Measurements from ENCODE around the gene STRAP. TPM values are rescaled to one million over a fixed set of nuclear protein-coding genes. Genes with fewer than 3 reads are reported as not detected.
"Not testable (repeated sequence)": the region's sequence is repeated elsewhere in the genome, so short reads cannot be mapped to it uniquely, and the experiment has no call there.

The STRAP gene
- total and polyA plus RNA-seq, 2 donors (not counting 1 experiment from before 2014, with no cell fraction given): 44.4 to 49.0 TPM

DNA sequence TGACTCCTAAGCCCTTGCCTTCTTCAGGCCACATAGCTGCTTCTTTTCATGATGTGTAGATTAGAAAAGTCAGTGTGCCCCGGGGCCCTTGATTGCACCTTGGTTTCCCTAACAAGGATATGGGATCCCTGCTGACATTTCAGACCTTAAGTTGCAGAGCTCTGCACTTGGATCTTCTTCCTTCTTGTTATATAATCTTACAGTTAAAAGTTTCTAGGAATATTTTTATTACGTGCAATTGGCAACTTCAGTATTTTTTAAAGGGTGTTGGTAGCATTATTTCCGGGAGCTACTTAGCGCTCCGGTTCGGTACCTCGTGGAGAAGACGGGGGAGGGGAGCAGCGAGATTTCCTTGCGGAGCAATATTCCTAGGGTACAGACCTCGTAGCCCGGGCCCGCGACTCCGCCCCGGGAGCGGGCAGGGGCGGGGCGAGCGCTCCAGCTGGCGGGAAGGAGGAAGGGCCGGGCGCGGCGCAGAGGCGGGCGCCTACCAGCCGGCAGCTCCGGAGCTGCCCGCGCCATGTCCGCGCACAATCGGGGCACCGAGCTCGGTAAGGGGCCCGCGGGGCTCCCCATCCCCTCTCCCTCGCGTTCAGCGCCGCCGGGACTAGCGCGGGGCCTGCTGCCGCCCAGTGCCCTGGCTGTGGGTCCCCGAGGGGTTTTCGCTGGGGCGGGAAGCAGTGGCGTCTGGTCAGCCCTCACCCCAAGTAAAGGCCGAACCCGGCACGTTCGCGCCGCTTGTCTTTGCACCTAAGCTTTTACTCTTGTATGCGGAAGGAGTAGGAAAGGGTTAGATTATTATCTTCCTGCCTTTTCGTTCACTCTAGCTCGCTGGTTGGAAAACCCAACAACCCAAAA lies 28.9 kb downstream of the STRAP start, which contains the start of gene DERA:
DERA (plus strand) TSS at position 469 of the 858 bp plus-strand sequence; CDS start at position 521, 52 bp downstream.
- peak; percentile 75 for DNase-seq
- no peaks in the 10 kb centered on the region for H3K9me3 Mint-ChIP-seq (ENCODE audit: insufficient read depth)
- POLR2A ChIA-PET: interaction anchor here (1.7 kb wide), 1 partner anchor 10 kb away, joined by 4 read pairs; no protein-coding TSS in a partner anchor

GRCh38 chr12:15911931-15912330 lies 29.7 kb downstream of the STRAP start:
- H3K27me3 ChIP-seq (replicated peaks in 1 of 4; ENCODE audit: control extremely low read depth in 1 of 4, control insufficient read depth in 3 of 4, insufficient read depth in 4 of 4, low read length in 3 of 4); H3K9me3 ChIP-seq (ENCODE audit: control extremely low read depth in 1 of 3, control insufficient read depth in 2 of 3, insufficient read depth in 1 of 3, low read length in 2 of 3); H3K36me3 ChIP-seq (replicated peaks in 1 of 2; ENCODE audit: control extremely low read depth in 1 of 2, control insufficient read depth in 1 of 2, extremely low read depth in 1 of 2, insufficient read depth in 2 of 2, low read length in 1 of 2); POLR2A ChIA-PET; H3K9me3 Mint-ChIP-seq (ENCODE audit: insufficient read depth); DNase-seq; ATAC-seq (ENCODE audit: low read depth); H4K20me1 ChIP-seq (ENCODE audit: control insufficient read depth, insufficient read depth, low read length, poor library complexity, severe bottlenecking); H3K27me3 Mint-ChIP-seq: not testable (repeated sequence)
- intact Hi-C loops (cut with micrococcal nuclease): loop anchor here (1.0 to 2.0 kb wide), 2 partner anchors 19 to 30 kb away; partner anchors contain the start of gene STRAP
- H3K4me1 ChIP-seq (ENCODE audit: control insufficient read depth in 2 of 2, insufficient read depth in 2 of 2, low read length in 2 of 2): peaks cover 6 to 10% of the 10 kb centered on the region in 2 donors
- whole genome bisulfite sequencing (ENCODE audit: insufficient coverage): 0% methylated on average over 1 of the region's 5 CpGs
- peak overlapping the region; percentile 92 for H3K27ac Mint-ChIP-seq
- CTCF ChIA-PET: interaction anchor here (1.0 to 2.0 kb wide), 2 partner anchors 11 to 380 kb away, joined by 3 to 8 read pairs; no protein-coding TSS in a partner anchor
- peak overlapping the region; percentile 78 for H3K4me2 ChIP-seq (replicated peaks; ENCODE audit: low read depth, low read length, poor library complexity, severe bottlenecking)
- H3K79me2 ChIP-seq (ENCODE audit: control insufficient read depth, insufficient read depth, low read length): peaks cover 35% of the 10 kb centered on the region
- H2AFZ ChIP-seq (ENCODE audit: insufficient read depth, low read depth, low read length, poor library complexity, severe bottlenecking): peak overlapping the region; percentile 94
- peaks cover 19% of the 10 kb centered on the region for H3K4me1 Mint-ChIP-seq
- H3K9ac ChIP-seq (ENCODE audit: low read length): peak overlapping the region; percentile 96
- H3K4me3 ChIP-seq (ENCODE audit: control extremely low read depth in 1 of 5, extremely low read depth in 1 of 5, insufficient read depth in 1 of 5, low read depth in 2 of 5, low read length in 4 of 5): peak overlapping the region; percentile 74 to 98 (median 88)
- H3K27ac ChIP-seq (ENCODE audit: low read length in 2 of 2): peak overlapping the region; percentile 79 to 88
- H3K4me3 Mint-ChIP-seq: peak overlapping the region; percentile 93

More for the DNA sequence above, 28.9 kb downstream of the STRAP start, which contains the start of gene DERA:
- Histone ChIP-seq H3K9ac (ENCODE audit: low read length) (peak within 1 kb of the TSS; percentile 96), H3K36me3 (replicated peaks in 1 of 2; ENCODE audit: control extremely low read depth in 1 of 2, control insufficient read depth in 1 of 2, extremely low read depth in 1 of 2, insufficient read depth in 2 of 2, low read length in 1 of 2) (peaks cover 0 to 4% of the 10 kb centered on the region in 2 experiments), H3K79me2 (ENCODE audit: control insufficient read depth, insufficient read depth, low read length) (peaks cover 29% of the 10 kb centered on the region), H4K20me1 (ENCODE audit: control insufficient read depth, insufficient read depth, low read length, poor library complexity, severe bottlenecking) (no peaks in the 10 kb centered on the region), H3K4me3 (ENCODE audit: control extremely low read depth in 1 of 5, extremely low read depth in 1 of 5, insufficient read depth in 1 of 5, low read depth in 2 of 5, low read length in 4 of 5) (peak within 1 kb of the TSS; percentile 74 to 98 (median 88)), H3K4me1 (ENCODE audit: control insufficient read depth in 2 of 2, insufficient read depth in 2 of 2, low read length in 2 of 2) (peaks cover 6 to 10% of the 10 kb centered on the region in 2 donors), H3K9me3 (ENCODE audit: control extremely low read depth in 1 of 3, control insufficient read depth in 2 of 3, insufficient read depth in 1 of 3, low read length in 2 of 3) (no peaks in the 10 kb centered on the region), H3K4me2 (replicated peaks; ENCODE audit: low read depth, low read length, poor library complexity, severe bottlenecking) (peak within 1 kb of the TSS; percentile 78), H3K27me3 (replicated peaks in 1 of 4; ENCODE audit: control extremely low read depth in 1 of 4, control insufficient read depth in 3 of 4, insufficient read depth in 4 of 4, low read length in 3 of 4) (no peaks in the 10 kb centered on the region), H3K27ac (ENCODE audit: low read length in 2 of 2) (peak within 1 kb of the TSS; percentile 79 to 88), H2AFZ (ENCODE audit: insufficient read depth, low read depth, low read length, poor library complexity, severe bottlenecking) (peak within 1 kb of the TSS; percentile 94)
- CTCF ChIA-PET: interaction anchor here (0.7 to 4.4 kb wide), 10 partner anchors 10 to 379 kb away, joined by 3 to 38 read pairs (median 4); no protein-coding TSS in a partner anchor
- Mint-ChIP-seq H3K27me3 (no peaks in the 10 kb centered on the region), H3K4me3 (peak within 1 kb of the TSS; percentile 93), H3K27ac (peak within 1 kb of the TSS; percentile 92), H3K4me1 (peaks cover 19% of the 10 kb centered on the region)
- peak; percentile 95 for ATAC-seq (ENCODE audit: low read depth)
- under 1% methylated on average over 47 of the region's 59 CpGs for WGBS (ENCODE audit: insufficient coverage)
- intact Hi-C loops (cut with micrococcal nuclease): loop anchor here (1.0 to 2.0 kb wide), 2 partner anchors 20 to 29 kb away; partner anchors contain the start of gene STRAP
- TF ChIP-seq EZH2 (IDR thresholded peaks at IDR 0.05; ENCODE audit: borderline replicate concordance, insufficient read depth, low read depth, low read length, poor library complexity, severe bottlenecking): no peak
- TF ChIP-seq, protein P1, sequence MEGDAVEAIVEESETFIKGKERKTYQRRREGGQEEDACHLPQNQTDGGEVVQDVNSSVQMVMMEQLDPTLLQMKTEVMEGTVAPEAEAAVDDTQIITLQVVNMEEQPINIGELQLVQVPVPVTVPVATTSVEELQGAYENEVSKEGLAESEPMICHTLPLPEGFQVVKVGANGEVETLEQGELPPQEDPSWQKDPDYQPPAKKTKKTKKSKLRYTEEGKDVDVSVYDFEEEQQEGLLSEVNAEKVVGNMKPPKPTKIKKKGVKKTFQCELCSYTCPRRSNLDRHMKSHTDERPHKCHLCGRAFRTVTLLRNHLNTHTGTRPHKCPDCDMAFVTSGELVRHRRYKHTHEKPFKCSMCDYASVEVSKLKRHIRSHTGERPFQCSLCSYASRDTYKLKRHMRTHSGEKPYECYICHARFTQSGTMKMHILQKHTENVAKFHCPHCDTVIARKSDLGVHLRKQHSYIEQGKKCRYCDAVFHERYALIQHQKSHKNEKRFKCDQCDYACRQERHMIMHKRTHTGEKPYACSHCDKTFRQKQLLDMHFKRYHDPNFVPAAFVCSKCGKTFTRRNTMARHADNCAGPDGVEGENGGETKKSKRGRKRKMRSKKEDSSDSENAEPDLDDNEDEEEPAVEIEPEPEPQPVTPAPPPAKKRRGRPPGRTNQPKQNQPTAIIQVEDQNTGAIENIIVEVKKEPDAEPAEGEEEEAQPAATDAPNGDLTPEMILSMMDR (IDR thresholded peaks at IDR 0.05): no peak

DNA sequence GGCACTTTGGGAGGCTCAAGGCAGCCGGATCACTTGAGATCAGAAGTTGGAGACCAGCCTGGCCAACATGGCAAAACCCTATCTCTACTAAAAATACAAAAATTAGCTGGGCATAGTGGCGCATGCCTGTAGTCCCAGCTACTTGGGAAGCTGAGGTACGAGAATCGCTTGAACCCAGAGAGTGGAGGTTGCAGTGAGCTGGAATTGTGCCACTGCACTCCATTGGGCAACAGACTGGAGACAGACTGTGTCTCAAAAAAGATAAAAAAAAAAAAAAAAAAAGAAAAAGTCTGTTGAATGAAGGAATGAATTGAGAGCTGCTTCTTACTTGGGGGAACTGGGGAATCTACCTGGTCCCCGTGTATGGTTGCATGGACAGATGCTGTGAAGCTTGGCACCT lies 31.9 kb downstream of the STRAP start:
- intact Hi-C loops (cut with micrococcal nuclease); H3K4me3 Mint-ChIP-seq; H3K27ac ChIP-seq (ENCODE audit: low read length in 2 of 2); H2AFZ ChIP-seq (ENCODE audit: insufficient read depth, low read depth, low read length, poor library complexity, severe bottlenecking); H4K20me1 ChIP-seq (ENCODE audit: control insufficient read depth, insufficient read depth, low read length, poor library complexity, severe bottlenecking); H3K27me3 Mint-ChIP-seq; H3K9me3 Mint-ChIP-seq (ENCODE audit: insufficient read depth); H3K4me2 ChIP-seq (replicated peaks; ENCODE audit: low read depth, low read length, poor library complexity, severe bottlenecking); ATAC-seq (ENCODE audit: low read depth); H3K9ac ChIP-seq (ENCODE audit: low read length); H3K27ac Mint-ChIP-seq; POLR2A ChIA-PET; DNase-seq; H3K9me3 ChIP-seq (ENCODE audit: control extremely low read depth in 1 of 3, control insufficient read depth in 2 of 3, insufficient read depth in 1 of 3, low read length in 2 of 3); H3K4me3 ChIP-seq (ENCODE audit: control extremely low read depth in 1 of 5, extremely low read depth in 1 of 5, insufficient read depth in 1 of 5, low read depth in 2 of 5, low read length in 4 of 5); H3K27me3 ChIP-seq (replicated peaks in 1 of 4; ENCODE audit: control extremely low read depth in 1 of 4, control insufficient read depth in 3 of 4, insufficient read depth in 4 of 4, low read length in 3 of 4); H3K36me3 ChIP-seq (replicated peaks in 1 of 2; ENCODE audit: control extremely low read depth in 1 of 2, control insufficient read depth in 1 of 2, extremely low read depth in 1 of 2, insufficient read depth in 2 of 2, low read length in 1 of 2): not testable (repeated sequence)
- peaks cover 19% of the 10 kb centered on the region for H3K4me1 Mint-ChIP-seq
- CTCF ChIA-PET: interaction anchor here (0.6 kb wide), 1 partner anchor 323 kb away, joined by 3 read pairs; no protein-coding TSS in a partner anchor
- H3K79me2 ChIP-seq (ENCODE audit: control insufficient read depth, insufficient read depth, low read length): peaks cover 55% of the 10 kb centered on the region
- 89% methylated on average over 3 of the region's 5 CpGs for WGBS (ENCODE audit: insufficient coverage)
- H3K4me1 ChIP-seq (ENCODE audit: control insufficient read depth in 2 of 2, insufficient read depth in 2 of 2, low read length in 2 of 2): peaks cover 6 to 10% of the 10 kb centered on the region in 2 donors

All from B cell (primary cell).